NCI-H226 (cell line): ENCODE measurements around the gene POLR3E.

Experiments
- DNase-seq: peaks from one replicate; pipeline ENCODE4 v3.0.0-alpha.2; 2015

The POLR3E gene

DNA sequence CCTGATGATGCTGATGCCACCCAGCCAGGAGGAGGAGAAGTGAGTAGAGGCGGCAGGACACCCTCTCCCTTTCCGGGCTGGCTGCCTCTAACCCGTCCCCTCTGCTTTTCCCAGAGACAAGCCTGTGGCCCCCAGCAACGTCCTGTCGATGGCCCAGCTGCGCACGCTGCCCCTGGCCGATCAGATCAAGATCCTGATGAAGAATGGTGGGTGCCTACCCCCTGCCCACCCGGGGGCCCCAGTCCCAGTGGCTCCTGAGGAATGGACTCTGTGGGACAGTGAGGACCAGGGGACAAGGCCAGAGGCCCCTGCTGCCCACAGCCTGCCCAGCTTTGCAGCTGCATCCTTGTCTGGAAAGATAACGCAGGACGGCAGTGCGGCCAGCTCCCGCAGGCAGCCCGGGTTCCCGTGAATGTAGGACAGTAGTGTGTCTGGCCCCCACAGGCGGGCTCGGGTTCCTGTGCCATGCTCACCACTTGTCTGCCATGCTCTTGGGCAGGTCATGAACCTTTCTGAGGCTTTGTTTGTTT lies 19.9 kb downstream of the POLR3E start:
- DNase-seq, result no peak

DNA sequence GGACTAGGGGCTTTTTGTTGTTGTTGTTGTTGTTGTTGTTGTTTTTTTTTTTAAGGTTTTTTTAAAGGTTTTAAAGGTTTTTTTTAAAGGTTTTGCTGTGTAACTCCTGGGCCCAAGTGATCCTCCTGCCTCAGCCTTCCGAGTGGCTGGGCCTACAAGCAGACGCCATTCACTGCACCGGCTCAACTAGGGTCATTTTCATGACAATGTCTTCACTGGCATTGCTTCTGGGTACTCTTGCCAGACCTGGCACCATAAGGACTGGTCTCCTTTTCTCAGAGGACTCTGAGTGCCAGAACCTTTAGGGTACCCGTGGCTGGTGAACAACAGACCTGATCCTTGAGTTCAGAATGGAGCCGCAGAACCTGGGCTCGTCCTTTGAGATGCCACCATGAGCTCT lies 20.4 kb downstream of the POLR3E start:
- no peak for DNase-seq

DNA sequence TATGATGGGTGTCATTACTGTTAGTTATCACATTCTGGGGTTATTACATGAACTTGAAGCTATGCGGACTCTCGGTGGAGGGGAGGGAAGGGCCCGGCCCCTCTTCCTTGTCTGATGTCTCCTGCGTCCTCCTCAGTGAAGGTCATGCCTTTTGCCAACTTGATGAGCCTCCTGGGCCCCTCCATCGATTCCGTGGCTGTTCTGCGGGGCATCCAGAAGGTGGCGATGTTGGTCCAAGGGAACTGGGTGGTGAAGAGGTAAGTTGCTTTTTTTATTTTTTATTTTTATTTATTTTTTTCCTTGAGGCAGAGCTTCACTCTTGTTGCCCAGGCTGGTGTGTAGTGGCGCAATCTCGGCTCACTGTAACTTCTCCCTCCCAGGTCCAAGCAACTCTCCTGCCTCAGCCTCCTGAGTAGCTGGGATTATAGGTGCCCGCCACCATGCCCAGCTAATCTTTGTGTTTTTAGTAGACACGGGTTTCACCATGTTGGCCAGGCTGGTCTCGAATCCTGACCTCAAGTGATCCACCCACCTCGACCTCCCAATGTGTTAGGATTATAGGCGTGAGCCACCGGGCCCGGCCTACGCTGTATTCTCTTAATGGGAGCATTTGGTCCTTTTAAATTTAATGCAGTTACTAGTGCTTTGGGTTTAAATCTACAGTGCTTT lies 21.6 kb downstream of the POLR3E start:
- DNase-seq, result peak; percentile 18

DNA sequence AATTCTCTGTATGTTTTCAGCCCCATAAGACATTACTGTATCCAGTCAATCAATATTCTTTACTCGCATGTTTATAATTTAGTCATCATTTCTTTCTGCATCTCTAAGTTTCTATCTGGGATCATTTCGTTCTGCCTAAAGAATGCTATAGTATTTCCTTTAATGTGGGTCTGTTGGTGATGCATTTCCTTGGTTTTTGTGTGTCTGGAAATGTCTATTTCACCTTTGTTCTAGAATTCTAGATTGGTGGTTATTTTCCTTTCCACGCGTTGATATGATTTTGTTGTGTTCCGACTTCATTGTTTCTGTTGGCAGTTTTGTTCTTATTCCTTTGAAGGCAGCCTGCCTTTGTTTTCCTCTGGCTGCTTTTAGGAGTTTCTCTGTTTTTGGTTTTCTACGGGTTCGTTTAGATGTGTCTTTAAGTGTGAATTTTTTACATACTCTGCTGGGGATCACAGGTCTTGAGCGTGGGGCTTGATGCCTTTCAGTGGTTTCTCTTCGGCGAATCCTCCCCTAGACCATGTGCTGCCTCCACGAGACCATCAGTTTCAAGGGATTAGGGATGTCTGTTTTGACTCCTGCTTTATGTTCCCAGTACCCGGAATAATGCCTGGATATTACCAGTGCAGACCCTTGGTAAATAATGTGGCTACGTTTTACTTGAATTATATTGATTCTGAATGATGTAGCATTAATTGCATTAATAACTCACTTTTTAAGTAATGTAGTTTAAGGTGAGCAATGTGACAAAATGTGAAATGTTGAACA lies 23.5 kb downstream of the POLR3E start:
- no peak for DNase-seq

DNA sequence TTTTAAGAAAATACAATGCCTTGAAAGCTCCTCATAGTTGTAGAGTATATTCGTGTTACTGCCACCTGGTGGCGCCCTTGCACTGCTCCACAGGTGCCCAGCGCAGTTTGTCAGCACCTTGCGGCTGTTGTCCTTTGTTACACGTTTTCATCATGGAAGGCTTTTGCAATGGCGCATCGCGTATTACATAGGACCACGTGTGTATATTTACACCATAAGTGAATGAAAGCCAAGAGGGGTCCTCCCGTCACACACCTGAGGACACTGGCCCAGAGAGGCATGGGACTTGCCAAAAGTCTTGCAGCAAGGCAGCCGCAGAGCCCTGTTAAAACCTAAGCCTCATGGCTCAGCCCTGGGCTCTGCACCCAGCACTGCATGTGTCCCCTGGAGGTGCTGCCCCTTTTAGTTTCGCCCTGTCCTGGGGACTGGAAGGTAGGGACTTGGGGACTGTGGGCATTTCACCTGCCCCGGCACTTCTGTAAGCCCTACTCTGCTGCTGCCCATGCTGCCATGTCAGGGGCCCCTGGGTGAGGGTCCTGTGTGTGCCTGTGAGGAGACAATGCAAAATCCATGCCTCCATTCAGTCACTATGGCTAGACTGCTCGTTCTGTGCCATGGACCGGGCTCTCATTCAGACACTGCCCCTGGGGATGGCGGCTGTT lies 24.3 kb downstream of the POLR3E start:
- DNase-seq, result peak; percentile 16

DNA sequence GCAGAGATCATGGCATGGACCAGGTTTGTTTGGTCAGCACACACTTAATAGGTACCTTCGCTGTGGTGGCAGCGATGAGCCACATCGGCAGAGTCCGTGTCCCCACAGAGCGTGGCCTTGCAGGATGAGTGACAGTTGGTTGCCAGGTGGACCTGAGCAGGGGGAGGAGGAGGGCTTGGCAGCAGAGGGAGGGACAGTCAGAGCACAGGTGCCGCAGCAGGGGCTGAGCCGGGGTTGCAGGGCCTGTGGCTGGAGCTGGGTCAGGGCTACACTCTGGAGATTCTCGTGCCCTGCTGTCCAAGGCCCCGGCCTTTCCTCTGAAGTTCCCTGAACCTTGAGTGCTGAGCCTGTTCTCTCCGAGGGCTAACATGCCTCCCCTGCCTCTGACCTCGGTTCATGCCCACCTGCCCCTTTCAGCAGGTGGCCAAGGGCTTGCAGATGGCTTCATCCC lies 24.8 kb downstream of the POLR3E start:
- no peak for DNase-seq

DNA sequence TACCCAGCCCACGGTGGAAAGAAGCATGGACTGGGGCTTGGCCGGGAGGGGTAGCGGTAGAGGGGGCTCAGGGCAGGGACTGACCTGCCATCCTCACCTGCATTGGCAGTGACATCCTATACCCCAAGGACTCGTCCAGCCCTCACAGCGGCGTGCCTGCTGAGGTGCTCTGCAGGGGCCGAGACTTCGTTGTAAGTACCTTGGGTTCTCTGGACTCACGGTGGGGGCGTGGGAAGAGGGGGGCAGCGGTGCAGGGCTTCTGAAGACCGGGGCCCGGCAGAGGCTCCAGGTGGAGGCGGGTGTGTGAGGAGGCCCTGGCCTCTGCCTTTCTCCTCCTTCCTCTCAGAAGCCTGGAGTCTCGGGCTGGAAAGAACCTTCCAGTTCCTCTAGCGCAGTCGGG lies 25.5 kb downstream of the POLR3E start:
- no peak for DNase-seq

DNA sequence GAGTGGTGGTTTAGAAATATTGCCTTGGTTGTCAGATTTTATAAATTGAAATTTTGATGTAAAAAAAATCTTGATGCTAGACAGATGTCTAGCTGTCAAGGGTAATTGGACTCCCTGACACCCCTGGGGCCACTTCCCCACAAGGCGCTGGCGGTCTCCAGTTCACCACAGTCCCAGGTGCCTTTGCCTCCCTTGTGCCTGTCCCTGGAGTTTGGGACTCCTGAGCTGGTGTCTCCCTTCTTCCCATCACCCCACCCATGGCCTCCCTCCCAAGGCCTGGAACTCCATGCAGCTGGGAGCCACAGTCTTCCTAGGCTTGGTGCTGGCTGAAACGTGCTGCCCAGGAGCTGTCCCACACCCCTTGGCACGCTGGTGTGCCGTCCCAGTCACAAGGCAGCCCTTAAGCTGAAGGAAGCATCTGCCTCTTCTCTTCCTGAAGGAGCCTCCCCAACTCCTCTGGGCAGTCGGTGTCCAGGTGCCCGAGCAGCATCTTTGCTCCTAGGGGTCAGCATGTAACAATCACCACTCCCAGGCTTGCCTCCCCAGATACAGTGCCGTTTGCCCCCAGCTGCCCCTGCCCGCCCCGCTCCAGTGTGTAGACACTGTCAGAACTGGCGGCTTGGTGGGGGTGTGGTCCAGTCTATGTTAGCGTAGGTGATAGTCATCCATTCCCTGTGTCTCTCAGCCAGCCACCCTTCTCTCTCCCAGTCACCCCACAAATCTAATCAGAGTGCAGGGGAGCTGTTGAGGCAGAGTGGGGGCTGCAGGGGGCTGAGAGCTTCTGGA lies 26.2 kb downstream of the POLR3E start:
- DNase-seq, result no peak

DNA sequence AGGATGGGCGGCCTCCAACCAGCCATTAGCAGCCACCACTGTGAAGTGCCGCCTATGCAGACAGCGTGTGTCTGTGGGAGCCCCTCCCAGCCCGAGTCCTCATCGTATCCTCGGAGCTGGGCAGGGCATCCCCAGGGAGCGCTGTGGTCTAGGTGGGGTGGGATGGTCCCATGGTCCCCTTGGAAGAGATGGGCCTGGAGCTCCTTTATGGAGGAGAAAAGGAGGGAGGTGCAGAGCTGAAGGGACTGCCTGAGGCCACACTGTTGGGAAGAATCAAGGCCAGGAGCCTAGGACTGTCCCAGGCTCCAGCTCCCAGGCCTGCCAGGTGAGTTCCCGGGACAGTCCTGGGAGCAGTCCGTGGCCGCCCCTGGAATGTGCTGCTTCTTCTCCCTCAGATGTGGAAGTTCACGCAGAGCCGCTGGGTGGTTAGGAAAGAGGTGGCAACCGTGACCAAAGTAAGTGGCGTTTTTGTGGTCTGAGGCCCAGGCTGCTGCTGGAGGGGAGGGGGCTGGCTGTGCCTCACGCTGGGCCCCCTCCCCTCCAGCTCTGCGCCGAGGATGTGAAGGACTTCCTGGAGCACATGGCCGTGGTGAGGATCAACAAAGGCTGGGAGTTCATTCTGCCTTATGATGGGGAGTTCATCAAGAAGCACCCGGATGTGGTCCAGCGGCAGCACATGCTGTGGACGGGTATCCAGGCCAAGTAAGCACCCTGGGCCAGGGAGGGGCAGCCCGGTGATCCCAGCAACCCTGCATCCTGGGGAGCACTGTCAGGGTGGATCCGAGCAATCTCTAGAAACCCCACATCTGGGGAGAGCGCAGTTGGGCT lies 27.0 kb downstream of the POLR3E start:
- DNase-seq, result no peak

DNA sequence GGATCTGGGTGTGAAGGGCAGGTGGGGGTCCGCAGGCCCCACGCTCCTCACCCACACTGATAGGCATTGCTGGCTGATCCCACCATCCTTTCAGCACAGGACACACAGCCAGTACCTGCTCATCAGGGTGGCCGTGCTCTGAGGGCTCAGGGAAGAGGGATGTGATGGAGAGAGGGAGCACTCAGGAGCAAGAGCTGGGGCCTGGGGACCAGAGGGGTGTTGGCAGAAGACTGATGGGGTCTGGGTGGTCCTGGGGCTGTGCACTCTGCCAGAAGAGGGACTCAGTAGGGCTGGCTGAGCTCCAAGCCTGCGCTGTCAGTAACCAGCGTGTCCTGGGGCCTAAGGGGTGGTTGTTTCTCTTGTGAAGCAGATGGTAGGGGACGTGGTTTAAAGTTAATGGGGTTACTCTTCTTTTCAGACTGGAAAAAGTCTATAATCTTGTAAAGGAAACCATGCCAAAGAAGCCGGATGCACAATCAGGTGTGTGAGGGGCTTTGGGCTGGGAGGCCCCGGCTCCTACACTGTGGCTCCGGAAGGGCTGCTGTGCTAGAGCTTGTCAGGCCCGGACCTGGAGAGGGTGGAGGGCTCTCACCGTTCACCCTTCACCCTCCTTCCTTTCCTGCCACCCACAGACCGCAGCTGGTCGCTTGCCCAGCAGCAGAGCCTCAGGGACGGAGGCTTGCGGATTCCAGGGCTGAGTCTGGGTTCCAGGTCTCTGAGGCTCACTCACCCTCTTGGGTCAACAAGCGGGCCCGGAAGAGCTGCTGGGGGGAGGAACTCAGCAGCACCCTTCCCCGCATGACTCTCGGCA lies 27.8 kb downstream of the POLR3E start:
- DNase-seq, result no peak

DNA sequence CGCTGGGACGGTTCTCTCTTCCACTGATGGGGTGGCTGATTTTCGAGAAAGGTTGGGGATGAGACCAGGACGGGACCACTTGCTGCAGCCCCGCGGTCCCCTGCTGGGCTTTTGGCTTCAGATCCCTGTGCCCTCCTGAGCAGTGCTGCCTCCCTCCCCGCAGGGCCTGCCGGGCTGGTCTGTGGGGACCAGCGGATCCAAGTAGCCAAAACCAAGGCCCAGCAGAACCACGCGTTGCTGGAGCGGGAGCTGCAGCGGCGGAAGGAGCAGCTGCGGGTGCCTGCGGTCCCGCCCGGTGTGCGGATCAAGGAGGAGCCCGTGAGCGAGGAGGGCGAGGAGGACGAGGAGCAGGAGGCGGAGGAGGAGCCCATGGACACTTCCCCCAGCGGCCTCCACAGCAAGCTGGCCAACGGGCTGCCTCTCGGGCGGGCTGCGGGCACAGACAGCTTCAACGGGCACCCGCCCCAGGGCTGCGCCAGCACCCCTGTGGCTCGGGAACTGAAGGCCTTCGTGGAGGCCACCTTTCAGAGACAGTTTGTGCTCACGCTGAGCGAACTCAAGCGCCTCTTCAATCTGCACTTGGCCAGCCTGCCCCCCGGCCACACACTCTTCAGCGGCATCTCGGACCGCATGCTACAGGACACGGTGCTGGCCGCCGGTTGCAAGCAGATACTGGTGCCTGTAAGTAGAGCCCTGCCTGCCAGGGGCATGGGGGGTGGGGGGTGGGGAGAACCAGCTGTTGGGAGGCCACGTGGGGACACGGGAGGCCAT lies 28.6 kb downstream of the POLR3E start:
- no peak for DNase-seq

DNA sequence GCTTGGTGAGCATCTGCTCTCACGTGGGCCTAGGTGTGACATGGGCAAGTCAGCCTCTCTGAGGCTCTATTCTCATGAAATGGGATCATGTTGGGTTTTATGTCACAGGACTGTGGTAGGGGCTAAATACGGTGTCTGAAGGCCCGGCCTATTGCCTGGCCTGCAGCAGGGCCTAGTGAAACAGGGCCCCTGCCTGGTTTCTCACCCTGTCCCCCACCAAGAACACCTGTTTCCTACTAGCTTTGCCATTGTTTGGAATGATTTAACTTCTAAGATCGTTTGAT lies 29.1 kb downstream of the POLR3E start:
- no peak for DNase-seq

DNA sequence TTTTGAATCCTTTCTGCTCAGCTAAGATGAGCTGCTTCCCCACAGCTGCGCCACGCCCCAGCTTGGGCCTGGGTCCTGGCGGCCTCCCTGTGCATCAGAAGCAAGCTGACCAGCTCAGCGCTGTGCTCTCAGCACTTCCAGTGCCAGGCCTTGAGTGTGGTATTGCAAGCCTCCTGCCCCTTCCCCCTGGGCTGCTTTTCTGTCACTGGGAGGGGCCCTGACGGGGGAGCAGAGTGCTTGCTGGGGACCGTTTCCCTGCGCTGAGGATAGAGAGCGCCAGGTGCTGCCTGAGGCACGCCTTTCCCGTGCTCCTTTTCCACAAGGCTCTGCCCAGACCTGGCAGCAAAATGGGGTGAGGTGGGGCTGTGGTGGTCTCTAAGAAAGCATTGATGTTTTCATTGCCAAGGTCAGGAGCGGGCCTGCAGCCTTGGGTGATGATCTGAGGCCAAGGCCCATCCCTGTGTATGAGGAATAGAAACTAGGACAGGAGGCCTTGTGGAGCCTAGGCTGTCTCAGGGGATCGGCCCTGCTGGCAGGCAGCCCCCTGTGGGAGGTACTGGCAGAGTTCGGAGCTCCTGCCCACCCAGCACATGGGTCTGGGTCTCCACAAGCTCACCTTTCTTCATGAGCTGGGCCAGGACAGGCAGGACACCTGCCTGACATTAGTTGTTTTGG lies 29.7 kb downstream of the POLR3E start:
- no peak for DNase-seq

DNA sequence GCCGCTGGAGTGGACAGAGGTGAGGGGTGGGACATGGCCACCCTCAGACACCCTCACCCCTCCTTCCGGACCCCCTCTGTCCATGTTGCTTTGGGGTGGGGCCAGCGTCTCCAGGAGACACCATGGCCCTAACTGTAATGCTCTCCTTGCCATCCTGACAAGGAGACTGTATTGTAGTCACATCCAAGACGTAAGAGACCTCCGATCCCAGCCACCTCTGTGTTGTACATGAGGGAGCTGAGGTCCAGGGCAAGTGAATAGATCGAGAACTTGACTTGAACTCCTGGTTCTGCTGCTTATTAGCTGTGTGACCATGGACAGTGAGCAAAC lies 30.2 kb downstream of the POLR3E start:
- DNase-seq, result no peak

DNA sequence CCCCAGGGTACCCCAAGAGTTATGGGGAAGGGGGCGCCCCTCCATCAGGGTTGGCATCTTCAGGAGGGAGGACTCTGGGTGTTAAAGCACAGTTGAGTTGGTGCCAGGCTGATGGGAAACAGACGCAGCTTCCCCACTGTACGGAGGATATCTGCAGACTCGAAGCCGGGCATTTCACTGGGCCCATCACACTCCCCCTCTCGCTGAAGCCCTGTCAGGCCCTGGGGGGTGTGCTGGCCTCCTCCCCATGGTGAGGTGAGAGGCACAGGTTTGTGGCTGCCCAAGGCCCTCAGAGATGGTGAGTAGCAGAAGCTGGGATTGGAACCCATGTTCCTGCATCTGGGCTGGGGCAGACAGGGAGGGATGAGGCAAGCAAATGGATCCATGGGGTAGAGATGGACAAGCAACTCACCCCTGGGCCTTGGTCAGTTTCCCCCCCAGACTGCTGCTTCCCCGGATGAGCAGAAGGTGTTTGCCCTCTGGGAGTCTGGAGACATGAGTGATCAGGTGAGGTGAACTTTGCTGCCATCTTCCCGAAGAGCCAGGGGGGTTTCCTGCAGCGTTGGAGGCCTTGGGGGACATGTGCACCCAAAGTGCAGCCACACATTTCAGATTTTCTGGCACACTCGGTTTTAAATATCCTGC lies 31.0 kb downstream of the POLR3E start:
- DNase-seq, result no peak

DNA sequence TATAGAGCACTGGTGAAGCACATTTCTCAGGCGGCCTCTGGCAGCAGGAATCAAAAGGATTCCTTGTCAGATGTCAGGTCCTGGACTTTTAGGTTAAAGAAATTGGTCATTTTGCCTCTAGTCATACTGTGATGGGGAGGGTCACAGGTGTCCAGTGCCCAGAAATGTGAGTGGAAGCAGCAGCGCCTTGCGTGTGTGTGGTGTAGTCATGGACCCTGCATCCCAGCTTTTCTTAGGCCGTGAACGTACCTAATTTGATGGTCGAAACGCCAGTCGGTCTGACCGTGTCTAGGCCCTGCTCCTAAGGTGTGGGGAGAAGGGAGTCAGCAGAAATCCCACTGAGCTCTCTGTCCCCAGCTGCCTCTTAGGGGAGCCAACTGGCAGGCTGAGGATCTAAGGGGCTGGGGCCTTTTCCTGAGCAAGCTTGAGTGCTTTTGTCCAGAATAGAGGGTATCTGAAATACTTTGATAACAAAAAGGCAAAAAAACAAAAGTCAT lies 32.0 kb downstream of the POLR3E start:
- DNase-seq, result no peak

DNA sequence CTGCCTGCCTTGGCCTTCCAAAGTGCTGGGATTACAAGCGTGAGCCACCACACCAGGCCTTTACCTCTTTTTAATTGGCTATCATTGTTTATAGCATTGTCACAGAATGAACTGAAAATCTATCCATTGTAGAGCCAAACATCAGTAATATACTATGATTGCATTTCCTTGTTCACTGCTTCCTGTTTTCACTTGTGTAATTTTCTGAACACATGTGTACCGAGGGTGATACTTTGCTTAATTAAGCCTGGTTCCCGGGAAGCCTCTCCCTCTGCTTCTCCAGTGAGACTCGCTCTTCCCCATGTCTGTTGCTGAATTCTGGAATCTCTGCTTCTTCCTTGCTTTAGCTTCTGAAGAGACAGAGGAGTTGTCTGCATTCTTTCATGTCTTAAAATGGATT lies 33.1 kb downstream of the POLR3E start:
- DNase-seq, result no peak

DNA sequence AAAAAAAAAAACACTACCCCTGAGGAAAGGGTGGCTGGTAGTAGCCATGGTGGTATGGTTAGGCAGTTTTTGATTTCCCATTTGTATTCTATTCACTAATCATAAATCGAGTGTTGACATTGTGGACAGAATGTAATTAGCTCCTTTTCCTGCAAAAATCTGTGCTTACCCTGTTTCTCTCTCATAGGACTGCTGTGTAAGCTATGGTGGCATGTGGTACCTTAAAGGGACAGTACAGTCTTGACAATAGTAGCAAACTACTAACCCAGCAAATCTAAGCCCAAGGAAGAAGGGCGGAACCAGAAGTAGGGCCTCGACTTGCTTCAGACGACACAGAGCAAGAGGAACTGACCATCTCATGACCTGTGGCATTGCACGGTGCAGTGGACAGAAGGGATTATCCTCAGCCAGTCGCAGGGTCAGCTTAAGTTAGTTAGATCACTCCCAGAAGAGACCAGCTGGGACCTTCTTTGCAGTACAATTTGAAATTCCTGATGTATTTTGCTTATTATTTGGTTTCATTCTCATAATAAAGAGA lies 36.3 kb downstream of the POLR3E start:
- no peak for DNase-seq

DNA sequence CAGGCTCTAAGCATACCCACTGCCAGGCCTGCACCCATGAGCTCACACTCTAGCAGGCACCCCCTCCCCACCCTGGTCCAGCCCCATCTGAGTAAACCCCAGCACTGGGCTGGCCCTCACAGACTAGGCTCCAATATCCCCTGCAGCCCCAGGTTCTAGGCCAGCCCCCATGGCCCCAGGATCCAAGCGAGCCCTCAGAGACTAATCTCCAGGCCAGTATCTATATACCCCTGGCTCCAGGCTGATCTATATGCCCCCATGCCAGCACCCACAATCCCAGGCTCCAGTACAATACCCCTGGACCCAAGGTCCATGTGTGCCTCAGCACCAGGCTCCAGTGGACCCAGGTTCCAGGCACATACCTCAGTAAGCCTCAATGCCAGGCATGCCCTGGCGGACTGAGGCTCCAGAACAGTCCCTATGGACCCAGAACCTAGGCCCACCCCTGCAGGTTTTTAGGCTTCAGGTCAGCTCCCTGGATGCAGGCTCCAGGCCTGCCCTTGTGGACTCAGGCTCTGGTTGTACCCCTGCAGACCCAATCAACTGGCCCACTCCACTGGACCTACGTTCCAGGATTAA lies 38.5 kb downstream of the POLR3E start:
- no peak for DNase-seq
